Glutamatergic neuron (in vitro differentiated cells): Measurements from ENCODE around the gene PPP6R3. TPM values are rescaled to one million over a fixed set of nuclear protein-coding genes. Genes with fewer than 3 reads are reported as not detected.

Source experiments
- DNase-seq: peaks from one replicate; pipeline ENCODE4 v3.0.0; 2022
- H3K27ac Mint-ChIP-seq: one replicate; pipeline ENCODE4 v1.8.0; 2020; ENCODE audit warnings: mild to moderate bottlenecking, mixed read lengths, inconsistent platforms; ENCODE audit not compliant: unreplicated experiment
- H3K27me3 Mint-ChIP-seq: one replicate; pipeline ENCODE4 v1.8.0; 2020; ENCODE audit warnings: mild to moderate bottlenecking, moderate library complexity, mixed read lengths, inconsistent platforms; ENCODE audit not compliant: unreplicated experiment
- H3K36me3 Mint-ChIP-seq: one replicate; pipeline ENCODE4 v1.8.0; 2020; ENCODE audit warnings: mild to moderate bottlenecking, mixed read lengths, inconsistent platforms; ENCODE audit not compliant: unreplicated experiment
- H3K4me1 Mint-ChIP-seq: one replicate; pipeline ENCODE4 v1.8.0; 2020; ENCODE audit warnings: mild to moderate bottlenecking, low read depth, mixed read lengths, inconsistent platforms; ENCODE audit not compliant: unreplicated experiment
- H3K4me3 Mint-ChIP-seq: one replicate; pipeline ENCODE4 v1.8.0; 2020; ENCODE audit warnings: mild to moderate bottlenecking, mixed read lengths, inconsistent platforms; ENCODE audit not compliant: unreplicated experiment
- H3K9me3 Mint-ChIP-seq: one replicate; pipeline ENCODE4 v1.8.0; 2020; ENCODE audit warnings: mild to moderate bottlenecking, moderate library complexity, mixed read lengths, inconsistent platforms; ENCODE audit not compliant: unreplicated experiment
- CTCF ChIP-seq: fragments of 200-600 bp; sonication (generic); IDR thresholded peaks from one replicate; pipeline ENCODE4 v1.5.0; 2021; ENCODE audit not compliant: partially characterized antibody, unreplicated experiment
- total RNA-seq: library from RNA; stranded (reverse); fragmentation: NEBNext Ultra II Directional; extraction: Animal tissue kit (Norgen Biotek cat#: 25700); gene quantifications from one replicate; pipeline ENCODE4 v1.2.1, GENCODE V29; 2021; ENCODE audit not compliant: unreplicated experiment

Gene PPP6R3
- total RNA-seq, 1 donor from 2014 or later, result 312 TPM

DNA sequence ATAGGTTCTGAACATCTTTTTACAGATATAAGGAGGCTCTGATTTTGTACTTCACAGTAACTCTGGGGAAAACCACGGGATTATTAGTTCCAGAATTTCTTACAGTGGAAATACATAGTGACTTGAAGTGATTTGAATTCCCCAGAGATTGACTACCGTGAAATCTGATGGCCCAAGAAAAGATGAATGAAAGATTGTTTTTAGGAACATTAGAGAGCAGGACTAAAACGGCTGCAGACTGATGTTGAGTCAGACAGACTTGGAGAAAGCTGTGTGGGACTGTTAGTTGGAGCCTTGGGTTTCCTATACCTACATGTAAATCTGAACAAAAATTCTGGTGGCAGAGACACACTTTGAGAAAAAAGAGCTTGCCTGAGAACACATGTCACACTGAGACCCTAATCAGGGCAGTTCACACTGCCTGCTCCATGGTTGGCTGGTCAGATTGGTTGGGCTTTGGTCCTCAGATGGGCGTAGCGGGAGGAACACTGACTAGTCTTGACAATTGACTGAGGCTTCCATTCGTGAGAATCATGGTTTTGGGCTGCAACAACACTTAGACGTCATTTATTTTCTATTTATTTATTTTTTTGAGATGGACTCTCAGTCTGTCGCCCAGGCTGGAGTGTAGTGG is 6.8 kb downstream of the PPP6R3 start:
- Mint-ChIP-seq H3K9me3 (peaks cover 4% of the 10 kb centered on the region), H3K36me3 (peaks cover 12% of the 10 kb centered on the region), H3K4me3 (peak overlapping the region; percentile 28), H3K27ac (peak overlapping the region; percentile 49), H3K4me1 (peaks cover 49% of the 10 kb centered on the region), H3K27me3 (peaks cover 2% of the 10 kb centered on the region)
- no peak for DNase-seq
- TF ChIP-seq CTCF, result no peak

GRCh38 chr11:68468217-68468828 is 7.8 kb downstream of the PPP6R3 start:
- no peak for TF ChIP-seq CTCF
- peaks cover 46% of the 10 kb centered on the region for H3K4me1 Mint-ChIP-seq
- H3K9me3 Mint-ChIP-seq, result peaks cover 7% of the 10 kb centered on the region
- H3K4me3 Mint-ChIP-seq, result no peak overlapping the region
- peaks cover 2% of the 10 kb centered on the region for H3K27me3 Mint-ChIP-seq
- no peak for DNase-seq
- no peak overlapping the region for H3K27ac Mint-ChIP-seq
- H3K36me3 Mint-ChIP-seq, result peaks cover 15% of the 10 kb centered on the region

GRCh38 chr11:68469122-68469521 is 8.6 kb downstream of the PPP6R3 start:
- TF ChIP-seq CTCF, result no peak
- H3K27ac Mint-ChIP-seq, result peak overlapping the region; percentile 14
- H3K4me1 Mint-ChIP-seq, result peaks cover 41% of the 10 kb centered on the region
- no peak for DNase-seq
- H3K4me3 Mint-ChIP-seq, result no peak overlapping the region
- peaks cover 15% of the 10 kb centered on the region for H3K36me3 Mint-ChIP-seq
- peaks cover 7% of the 10 kb centered on the region for H3K9me3 Mint-ChIP-seq
- peaks cover 2% of the 10 kb centered on the region for H3K27me3 Mint-ChIP-seq

- peaks cover 2% of the 10 kb centered on the region for H3K27me3 Mint-ChIP-seq
- peaks cover 15% of the 10 kb centered on the region for H3K36me3 Mint-ChIP-seq
- peaks cover 8% of the 10 kb centered on the region for H3K9me3 Mint-ChIP-seq
- no peak for TF ChIP-seq CTCF
- H3K4me1 Mint-ChIP-seq, result peaks cover 41% of the 10 kb centered on the region
- peak overlapping the region; percentile 81 for H3K27ac Mint-ChIP-seq
- H3K4me3 Mint-ChIP-seq, result peak overlapping the region; percentile 51
- no peak for DNase-seq
These were observed 9.1 kb downstream of the PPP6R3 start for GRCh38 chr11:68469642-68470041.

DNA sequence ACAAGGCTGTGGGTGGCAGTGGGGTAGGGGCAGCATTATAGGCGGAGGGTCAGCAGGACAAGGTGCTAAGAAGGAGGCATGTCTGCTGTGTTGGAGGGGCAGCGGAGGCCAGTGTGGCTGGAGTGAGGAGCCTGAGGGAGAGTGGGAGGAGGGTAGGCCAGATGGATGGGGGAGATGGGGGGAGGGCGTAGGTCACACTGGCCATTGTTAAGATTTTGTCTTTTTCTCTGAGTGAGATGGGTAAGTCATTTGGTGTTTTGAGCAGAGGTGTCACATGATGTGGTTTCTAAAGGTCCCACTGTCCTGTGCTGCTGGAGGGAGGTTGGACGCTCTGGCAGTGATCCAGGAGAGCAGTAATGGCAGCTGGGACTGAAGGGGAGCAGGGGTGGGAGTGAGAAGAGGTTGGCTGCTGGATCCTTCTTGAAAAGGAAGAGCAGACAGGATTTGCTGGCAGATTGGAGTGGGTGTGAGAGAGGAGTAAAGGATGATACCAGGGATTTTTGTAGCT is 9.8 kb downstream of the PPP6R3 start:
- H3K4me3 Mint-ChIP-seq, result peak overlapping the region; percentile 66
- H3K27ac Mint-ChIP-seq, result peak overlapping the region; percentile 81
- peaks cover 8% of the 10 kb centered on the region for H3K9me3 Mint-ChIP-seq
- H3K36me3 Mint-ChIP-seq, result peaks cover 15% of the 10 kb centered on the region
- H3K4me1 Mint-ChIP-seq, result peaks cover 39% of the 10 kb centered on the region
- no peak for TF ChIP-seq CTCF
- H3K27me3 Mint-ChIP-seq, result peaks cover 2% of the 10 kb centered on the region
- DNase-seq, result no peak
